NCI-H82 treated with DMSO at 0.1 percent for 48 hours (cell line): ENCODE measurements around the gene CD37.
"Not testable (repeated sequence)": the region's sequence is repeated elsewhere in the genome, so short reads cannot be mapped to it uniquely, and the experiment has no call there.

Source experiments
- DNase-seq: peaks from one replicate; lab custom pipeline; 2025; ENCODE audit not compliant: unreplicated experiment; lab: John Stamatoyannopoulos, UW

CD37 gene

GRCh38 chr19:49373174-49373573 lies 38.0 kb downstream of the CD37 start:
- not testable (repeated sequence) for DNase-seq

DNA sequence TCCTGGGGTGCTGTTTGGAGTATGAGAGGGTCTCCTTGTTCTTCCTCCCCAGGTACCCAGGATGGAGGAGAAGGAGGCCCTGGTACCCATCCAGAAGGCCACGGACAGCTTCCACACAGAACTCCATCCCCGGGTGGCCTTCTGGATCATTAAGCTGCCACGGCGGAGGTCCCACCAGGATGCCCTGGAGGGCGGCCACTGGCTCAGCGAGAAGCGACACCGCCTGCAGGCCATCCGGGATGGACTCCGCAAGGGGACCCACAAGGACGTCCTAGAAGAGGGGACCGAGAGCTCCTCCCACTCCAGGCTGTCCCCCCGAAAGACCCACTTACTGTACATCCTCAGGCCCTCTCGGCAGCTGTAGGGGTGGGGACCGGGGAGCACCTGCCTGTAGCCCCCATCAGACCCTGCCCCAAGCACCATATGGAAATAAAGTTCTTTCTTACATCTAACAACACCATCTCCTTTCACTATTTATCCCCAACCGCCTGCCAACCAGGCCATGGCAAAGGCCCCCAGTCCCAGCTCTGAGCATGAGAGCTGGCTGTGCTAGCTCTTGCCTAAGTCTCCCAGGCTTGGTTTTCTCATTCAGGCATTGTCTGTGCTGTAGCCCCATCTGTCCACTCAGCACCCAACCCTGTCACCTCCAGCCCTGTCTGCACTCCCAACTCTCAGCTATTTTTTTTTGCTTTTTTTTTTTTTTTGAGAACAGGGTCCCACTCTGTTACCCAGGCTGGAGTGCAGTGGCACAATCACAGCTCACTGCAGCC lies 39.6 kb downstream of the CD37 start:
- no peak for DNase-seq

DNA sequence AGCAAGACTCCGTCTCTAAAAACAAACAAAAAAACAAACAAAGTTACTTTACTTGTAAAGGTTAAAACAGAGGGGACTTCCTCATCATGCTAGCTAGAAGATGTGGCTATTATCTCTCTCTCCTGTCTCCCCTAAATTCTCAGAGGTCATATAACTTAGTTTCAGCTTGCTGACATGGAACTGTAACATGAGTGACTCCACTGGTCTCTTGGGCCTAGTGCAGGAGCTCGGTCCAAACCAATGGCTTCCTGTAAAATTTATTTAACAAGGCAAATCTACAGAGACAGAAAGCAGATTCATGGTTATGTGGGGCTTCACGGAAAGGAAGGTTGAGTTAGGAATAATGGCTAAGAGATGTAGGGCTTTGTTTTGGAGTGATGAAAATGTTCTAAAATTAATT lies 43.3 kb downstream of the CD37 start:
- DNase-seq = no peak

DNA sequence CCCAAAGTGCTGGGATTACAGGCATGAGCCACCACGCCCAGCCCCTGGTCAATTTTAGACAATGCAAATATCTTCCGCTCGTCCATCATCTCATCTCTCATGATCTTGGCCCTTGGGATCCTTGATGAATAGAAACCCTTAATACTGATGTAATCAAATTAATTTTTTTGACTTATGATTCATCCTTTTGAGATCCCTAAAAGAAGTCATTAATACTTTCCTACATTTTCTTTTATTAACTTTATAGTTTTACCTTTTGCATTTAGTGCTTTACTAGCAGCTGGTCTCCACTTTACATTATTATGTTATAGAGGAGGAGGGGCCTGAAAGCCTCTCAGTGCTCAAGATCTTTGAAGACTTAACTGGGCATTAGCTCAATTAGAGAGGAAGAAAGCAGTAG lies 45.2 kb downstream of the CD37 start:
- no peak for DNase-seq

- no peak for DNase-seq
These were observed 47.4 kb downstream of the CD37 start for GRCh38 chr19:49382639-49383038.

DNA sequence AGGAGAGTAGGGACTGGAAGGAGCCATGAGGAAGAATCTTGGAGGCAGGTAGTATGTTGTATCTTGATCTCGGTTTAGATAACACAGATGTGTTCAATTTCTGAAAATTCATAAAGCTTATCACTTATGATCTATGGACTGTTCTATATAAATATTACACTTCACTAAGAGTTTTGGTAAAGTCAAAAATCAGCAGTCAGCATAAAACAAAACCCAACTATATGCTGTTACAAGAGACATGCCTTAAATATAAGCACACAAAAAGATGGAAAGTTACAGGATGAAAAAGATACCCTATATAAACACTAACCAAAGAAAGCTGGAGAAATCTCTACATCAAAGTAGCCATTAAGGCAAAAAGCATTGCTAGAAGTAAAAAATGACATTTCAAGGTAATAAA lies 48.4 kb downstream of the CD37 start:
- no peak for DNase-seq

DNA sequence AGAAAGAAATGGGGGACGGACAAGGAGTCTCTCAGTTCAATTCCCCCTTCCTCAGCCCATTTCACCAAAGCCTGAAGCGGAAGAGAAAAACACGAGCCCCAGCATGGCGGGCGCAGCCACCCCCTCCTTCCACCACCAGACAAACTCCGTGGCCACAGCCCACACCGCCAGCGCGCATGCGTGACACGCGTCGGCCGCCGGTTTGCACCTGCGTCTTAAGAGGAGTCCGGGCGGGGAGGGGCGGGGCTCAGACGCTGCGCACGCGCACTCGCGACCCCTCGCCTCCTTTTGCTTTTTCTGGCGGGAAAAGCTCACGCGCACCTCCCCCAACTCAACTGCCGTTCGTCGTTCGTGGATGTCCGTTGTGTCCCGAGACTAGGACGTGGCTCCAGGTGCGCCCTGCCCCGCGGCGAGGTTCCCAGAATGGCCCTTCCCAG lies 52.7 kb downstream of the CD37 start, which contains the start of gene KASH5:
Gene KASH5, plus strand, starts transcription at position 314 of the 437 bp plus-strand sequence. CDS start 2,635 bp downstream, outside the sequence.
- no peak for DNase-seq

- no peak for DNase-seq
These were observed 54.2 kb downstream of the CD37 start for GRCh38 chr19:49389406-49389805.
